HG03060 (cell line): ENCODE results near the gene VANGL2.

Source experiments
- ATAC-seq: cut with Tn5 transposase; IDR thresholded peaks from one replicate; pipeline ENCODE4 v1.9.1; 2021; ENCODE audit warnings: low read depth, moderate number of reproducible peaks; ENCODE audit not compliant: unreplicated experiment

Gene VANGL2

DNA sequence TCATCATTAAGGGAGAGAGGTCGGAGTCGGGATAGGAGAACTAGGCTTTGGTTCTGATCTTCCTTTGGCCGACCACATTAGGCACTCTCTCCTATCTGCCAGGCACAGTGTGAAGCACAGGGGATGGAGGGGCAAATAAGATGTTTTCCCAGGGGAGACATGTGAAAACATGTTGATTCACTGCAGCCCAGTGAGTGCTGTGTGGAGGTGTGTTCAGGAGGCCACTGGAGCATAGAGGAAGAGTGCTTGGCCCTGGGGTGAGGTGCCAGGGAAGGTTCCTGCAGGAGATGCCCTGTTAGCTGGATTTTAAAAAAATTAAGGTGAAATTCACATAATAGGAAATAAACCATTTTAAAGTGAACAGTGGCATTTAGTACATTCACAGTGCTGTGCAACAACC lies 3.7 kb downstream of the VANGL2 start:
- no peak for ATAC-seq

DNA sequence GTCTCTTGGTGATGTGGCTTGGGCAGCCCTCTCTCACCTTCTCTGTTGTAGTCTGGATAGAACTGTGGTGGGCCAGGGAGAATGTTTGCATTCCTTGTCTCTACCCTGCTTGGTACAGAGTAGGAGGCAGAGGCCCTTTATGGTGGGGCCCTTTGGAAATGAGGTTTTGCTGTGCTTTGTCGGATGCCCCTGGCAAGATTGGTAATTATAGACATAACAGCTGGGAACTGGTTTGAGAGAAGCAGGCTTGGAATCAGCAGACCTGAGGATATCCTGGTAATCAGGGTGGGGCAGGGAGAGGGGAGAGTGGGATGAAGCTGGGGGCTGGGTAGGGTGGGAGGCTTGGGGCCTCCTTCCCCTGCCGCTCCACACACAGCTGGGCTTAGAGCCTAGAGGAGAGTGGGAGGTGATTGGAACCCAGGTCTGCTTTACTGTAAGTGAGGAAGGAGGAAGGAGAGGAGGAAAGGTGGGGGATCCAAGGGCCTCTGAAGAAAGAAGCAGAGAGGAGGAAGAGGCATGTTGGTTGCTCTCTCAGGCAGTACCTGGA lies 5.0 kb downstream of the VANGL2 start:
- ATAC-seq = no peak

DNA sequence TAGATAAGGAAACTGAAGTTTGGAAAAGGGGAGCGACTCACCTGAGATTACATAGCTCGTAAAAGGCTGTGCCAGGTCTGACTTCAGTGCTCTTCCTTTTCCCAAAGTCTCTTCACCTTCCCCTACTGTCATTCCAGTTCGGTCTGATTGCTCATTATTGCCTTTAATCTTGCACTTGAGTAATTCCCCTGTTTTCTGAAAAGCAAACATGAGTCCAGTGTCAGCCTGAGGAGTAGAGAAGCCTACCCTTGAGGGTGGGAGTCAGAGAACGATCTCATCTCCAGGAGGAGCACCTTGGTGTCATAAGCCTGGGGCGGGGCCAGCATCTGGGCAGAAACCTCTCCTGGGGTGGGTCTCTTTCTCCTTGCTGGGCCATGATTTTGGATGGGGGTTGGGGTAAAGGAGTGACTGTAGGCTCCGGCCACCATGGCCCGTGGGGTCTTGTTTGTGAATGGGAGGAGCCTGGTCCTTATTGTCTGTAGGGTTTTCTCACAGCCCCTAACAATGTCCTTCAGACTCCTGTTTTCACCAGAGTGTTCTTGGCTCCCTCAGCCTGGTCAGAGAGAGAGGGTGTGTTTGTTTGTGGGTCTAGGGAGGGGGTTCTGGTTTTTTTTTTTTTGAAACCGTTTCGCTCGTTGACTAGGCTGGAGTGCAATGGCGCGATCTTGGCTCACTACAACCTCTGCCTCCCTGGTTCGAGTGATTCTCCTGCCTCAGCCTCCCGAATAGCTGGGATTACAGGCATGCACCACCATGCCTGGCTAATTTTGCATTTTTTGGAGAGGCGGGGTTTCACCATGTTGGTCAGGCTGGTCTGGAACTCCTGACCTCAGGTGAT lies 6.0 kb downstream of the VANGL2 start:
- ATAC-seq = no peak

DNA sequence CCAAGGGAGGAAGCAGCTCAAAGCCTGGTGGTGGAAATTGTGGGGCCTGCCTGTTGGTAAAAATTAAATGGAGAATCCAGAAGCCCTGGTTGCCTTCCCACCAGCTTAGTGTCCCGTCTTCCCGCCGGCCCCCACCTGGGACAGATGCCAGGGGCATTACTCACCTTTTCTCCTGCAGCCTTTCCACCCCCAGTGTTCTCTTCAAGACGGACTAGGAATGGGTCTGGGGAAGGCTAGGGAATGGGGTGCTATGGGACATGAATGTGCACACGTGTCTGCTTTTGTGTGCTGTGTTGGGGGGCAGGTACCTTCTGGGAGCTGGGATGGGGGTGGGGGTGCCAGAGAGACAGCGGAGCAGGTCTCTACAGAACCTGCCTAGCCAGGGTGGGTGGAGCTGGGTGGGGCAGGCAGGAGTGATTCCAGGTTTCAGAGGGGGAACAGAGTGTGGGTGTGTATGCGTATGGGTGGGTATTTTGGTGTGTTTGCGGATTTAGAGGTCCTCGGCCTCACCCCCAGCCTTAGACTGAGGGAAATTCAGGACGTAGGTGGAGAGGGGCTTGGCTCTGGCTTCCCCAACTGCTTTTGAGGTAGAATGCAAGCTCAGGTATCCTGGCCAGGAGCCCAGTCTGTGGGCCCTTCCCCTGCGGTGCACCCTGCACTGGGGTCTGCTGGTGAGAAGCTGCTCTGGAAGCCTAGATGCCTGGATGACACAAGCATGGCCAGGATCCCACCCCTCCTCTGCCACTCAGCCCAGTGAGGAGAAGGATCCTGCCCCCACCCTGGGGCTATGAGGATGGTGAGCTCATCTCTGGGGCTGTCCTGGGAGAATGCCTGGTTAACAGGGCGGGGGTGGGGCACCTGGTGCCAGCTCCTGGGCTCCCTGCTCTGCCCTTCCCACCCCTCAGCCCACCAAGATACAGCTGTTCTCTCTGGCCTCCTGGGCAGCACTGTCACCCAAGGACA lies 7.8 kb downstream of the VANGL2 start:
- ATAC-seq = no peak

DNA sequence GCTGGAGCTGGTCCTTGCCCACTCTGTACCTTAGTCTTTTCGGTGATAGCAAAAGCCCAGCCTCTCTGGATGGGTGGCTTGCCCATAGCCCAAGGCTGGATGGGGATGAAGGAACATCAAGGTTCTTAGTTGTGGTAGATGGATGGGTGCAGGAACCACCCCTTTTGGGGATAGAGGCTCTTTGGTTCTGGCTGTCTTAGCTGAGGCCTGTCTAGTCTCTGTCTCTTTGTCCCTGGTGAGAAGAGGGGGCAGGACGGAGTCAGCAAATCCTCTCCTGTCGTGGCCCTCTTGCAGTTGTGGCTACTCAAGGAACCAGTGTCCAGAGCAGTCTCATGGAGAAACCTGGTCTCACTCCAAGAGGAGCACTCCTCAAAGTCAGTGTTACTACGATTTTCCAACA lies 8.5 kb downstream of the VANGL2 start:
- ATAC-seq = no peak

DNA sequence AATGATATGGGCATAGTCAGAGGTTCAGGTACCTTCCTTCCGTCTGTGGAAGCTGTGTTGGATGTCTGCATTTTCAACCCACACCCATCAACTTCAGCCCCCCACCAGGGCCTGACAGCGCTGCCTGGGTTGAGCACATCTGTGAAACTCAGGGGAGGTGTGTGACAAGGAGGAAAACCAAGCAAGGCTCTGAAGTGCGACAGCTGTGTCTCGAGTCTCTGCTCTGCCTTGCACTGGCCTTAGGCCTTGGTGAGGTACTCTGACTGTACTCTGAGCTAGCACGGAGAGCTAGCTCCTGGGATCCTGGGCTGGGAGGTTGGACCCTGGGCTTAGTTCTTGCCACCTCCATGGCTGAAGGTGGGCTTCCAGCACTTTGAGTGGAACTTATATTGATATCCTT lies 9.1 kb downstream of the VANGL2 start:
- no peak for ATAC-seq

DNA sequence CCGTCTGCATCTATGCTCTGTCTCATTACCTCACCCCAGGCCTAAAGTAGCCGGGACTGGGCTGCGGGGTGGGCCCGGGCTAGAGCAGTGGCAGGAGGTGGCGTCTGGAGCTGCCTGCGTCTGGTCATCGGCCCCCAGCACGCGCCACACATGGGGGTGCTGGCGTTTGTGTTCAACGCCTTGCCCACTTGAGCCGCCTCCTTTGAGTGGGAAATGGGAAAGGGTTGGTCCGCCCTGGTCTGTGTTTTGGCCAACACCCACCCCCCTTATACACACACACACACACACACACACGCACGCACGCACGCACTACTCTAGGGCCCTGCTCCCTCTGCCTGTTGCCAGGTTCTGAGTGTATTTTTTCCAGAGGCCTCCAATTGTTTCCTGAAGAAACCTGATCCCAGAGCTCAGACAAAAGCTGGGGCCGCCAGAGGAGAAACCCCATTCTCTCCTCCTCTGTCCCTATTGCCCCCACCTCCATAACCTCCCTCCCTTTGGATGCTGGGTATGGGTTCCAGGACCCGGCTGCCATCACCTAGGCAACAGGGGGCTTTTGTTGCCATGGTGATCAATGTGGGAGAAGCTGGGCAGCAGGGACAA lies 10.1 kb downstream of the VANGL2 start:
- no peak for ATAC-seq

DNA sequence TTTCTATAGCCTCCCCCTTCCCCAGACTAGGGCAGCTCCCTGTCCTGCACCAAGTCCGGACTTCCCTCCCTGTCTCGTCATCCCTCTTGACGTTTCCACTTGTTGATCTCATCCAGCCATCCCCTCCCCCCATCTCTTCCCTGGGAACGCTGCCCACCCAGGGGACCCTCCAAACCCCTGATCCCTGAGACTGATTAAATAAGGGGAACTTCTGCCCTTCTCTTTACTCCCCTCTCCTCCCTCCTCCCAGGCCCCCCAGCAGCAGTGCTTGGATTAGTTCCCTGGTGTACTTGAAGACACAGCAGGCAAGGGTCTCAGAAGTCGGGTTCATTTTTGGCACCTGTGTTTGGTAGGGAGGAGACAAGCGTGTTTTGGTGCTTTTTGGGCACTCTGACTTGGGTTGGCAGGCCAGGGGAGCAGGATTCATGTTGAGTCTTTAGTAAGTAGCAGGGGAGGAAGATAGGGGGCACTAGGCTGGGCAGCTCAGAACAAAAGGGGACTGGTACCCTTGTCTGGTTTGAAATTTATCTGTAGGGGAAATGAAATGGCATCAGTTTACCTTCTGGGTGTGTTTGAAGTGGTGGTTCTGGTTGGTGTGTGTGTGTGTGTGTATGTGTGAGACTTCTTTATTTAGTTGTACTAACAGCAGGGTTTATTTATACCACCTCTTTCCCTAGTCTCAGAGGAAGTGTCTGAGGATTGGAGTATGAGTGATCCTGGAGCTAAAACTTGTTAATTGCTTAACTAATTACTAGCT lies 11.1 kb downstream of the VANGL2 start:
- no peak for ATAC-seq

DNA sequence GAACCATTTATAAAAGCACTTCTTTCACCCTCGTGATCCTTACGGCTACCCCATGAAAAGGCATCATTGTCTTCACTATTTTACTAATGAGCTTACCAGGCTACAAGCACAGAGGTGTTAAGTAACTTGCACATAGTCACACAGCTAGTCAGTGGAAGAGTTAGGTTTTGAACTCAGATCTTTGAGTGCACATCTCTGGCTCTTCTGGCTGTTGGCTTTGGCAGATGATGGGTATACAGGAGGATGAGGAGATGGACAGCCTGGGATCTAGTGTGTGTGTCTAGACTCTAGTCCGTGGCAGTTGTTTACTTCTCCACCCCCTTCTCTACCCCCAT lies 11.6 kb downstream of the VANGL2 start:
- no peak for ATAC-seq

DNA sequence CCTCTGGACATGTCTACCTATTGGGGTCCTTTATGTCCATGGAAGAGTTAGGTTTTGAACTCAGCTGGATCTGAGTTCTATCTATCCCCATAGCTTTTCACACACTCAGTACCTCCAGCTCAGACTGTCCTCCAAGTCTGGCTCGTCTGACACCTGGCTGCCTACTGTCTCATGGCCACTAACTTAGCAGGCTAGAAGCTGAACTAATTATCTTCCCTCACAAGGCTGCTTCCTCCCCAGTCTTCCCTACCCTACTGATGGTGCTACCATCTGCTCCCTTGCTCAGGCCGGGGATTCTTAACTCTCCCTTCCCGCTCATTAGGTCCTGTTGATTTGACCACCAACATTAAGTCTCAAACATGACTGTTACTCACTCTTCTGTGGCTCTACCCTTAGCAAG lies 13.4 kb downstream of the VANGL2 start:
- no peak for ATAC-seq

DNA sequence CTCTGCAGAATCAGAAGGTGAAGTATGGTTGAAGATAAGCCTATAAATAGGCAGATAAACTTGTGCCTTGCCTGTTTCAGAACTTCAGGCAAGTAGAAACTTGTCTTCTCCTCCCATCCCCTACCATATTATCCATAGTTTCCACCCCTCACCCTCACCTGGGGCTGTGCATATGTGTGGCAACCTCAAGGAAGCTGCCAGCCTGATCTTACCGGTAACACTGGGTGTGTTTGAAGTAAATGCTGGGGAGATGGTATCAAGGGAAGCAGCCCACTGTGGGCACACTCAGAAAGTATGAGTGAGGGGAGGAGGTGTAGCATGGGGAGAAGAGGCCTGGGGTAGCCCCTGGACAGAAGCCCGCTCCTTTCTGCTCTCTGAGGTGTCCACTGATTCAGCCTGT lies 14.5 kb downstream of the VANGL2 start:
- no peak for ATAC-seq

DNA sequence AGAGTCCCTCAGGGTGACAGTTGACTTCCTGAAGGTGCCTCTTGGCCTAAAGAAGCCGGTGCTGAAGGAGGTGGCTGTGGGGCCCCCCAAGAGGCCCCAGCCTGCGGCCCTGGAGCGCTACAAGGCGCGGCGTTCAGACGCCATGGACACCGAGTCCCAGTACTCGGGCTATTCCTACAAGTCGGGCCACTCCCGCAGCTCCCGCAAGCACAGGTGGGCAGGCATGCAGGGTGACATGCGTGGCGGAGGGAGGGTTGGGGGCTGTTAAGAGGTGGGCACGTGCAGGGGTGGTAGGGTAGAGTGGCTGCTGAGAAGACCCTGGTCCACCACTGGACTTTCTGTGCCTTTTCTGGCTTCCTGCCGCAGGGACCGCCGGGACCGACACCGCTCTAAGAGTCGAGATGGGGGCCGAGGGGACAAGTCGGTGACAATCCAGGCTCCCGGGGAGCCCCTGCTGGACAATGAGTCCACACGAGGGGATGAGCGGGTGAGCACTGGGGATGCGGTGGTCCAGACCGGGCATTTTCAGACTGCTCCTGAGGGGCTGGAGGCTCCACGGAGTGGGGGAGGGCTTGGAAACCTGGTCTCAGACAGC lies 15.4 kb downstream of the VANGL2 start:
- ATAC-seq = no peak

DNA sequence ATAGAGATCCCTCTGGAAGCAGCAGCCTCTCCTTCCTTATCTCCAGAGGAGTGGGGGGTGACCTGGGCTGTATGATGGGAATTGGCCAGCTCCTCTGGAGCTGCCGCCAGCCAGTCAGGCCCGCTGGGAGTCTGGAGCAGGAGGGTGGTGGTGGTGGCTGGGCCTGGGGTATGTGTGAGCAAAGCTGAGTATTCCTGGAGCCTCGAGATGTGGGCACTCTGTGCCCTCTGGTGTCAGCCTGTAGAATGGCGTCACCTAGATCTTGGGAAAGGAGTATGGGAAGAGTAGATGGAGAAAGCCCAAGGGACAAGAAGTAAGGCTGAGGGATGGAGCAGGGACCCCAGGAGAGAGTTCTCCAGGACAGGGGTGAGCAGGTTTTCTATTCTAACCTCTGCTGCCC lies 16.0 kb downstream of the VANGL2 start:
- ATAC-seq = no peak

DNA sequence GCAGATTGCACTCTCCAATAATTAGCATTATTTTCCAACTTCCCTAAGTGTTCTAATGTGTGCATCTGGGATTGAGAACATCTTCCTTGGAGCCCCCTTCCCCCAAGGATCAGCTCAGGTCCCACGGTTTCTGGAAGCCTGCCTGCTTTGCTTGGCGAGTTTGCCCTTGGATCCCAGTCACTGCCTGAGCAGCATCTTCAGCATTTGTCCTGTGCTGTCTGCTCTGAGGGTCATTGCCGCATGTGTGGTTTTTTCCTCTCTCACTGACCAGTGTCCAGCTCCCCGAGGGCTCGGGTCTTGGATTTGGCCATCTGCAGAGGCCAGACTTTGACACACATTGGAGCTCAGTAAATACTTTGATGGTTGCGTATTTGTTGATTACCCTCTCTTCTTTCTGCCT lies 18.1 kb downstream of the VANGL2 start:
- no peak for ATAC-seq

DNA sequence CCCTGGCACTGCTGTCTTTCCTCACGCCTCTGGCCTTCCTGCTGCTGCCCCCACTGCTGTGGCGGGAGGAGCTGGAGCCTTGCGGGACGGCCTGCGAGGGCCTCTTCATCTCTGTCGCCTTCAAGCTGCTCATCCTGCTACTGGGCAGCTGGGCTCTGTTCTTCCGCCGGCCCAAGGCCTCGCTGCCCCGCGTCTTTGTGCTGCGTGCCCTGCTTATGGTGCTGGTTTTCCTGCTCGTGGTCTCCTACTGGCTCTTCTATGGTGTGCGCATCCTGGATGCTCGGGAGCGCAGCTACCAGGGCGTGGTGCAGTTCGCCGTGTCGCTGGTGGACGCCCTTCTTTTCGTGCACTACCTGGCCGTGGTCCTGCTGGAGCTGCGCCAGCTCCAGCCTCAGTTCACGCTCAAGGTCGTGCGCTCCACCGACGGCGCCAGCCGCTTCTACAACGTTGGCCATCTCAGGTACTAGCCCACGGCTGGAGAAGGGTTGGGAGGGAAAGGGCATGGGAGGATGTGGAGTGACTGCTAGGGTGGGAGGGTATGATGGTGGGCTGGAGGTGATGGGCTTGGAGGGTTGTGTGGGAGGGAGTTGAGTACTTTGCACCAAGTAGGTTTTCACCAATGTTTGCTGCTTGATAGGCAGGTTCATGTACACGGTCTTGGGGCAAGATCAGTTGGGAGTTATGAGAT lies 18.9 kb downstream of the VANGL2 start:
- no peak for ATAC-seq

DNA sequence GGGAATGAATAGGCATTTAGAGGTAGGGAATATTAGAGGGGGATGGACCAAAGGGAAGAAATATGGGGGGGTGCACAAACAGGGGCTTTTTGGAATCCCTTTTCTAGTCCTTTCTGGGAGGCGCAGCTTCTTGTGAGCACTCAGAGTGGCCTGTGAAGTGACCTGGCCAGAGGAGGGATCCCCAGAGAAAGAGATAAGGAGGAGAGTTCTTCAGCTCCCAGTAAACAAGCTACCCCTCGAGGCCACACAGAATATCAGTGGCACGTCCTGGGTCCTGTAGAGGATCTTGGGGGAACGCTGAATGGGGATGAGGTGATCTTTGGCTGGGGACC lies 19.4 kb downstream of the VANGL2 start:
- ATAC-seq = no peak

DNA sequence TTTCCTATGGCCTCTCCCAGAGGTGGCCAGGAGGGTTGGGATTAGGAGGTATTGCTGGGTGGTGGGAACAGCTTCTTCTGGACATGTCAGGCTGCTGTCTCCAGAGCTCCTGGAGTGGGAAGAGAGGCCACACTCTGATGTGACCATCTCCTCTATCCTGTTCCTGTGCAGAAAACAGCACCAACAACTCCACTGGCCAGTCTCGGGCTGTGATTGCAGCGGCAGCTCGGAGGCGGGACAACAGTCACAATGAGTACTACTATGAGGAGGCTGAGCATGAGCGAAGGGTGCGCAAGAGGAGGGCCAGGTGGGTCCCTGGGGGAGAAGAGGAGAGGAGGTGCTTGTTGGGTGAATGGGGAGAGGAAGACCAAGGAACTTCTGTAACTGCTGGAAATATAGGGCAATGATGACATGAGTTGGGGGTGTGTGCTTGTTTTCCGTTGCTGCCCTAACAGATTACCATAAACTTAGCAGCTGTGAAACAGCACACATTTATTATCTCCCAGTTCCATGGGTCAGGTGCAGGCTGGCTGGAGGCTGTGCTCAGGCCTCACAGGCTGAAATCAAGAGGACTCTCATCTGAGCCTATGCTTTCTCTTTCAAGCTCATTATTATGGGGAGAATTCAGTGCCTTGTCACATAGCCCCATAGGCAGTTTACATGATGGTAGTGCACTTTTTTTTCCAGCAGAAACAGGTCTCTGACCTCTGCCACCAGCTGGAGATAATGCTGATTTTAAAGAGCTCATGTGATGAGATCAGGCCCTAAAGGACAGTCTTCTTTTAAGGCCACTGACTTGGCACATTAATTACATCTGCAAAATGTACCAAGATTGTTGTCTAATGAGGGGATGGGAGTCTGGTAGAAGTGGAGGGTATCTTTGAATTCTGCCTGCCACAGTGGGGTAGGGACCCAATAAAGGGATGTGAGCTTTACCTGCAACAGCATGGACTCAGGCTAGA lies 20.8 kb downstream of the VANGL2 start:
- ATAC-seq = no peak

DNA sequence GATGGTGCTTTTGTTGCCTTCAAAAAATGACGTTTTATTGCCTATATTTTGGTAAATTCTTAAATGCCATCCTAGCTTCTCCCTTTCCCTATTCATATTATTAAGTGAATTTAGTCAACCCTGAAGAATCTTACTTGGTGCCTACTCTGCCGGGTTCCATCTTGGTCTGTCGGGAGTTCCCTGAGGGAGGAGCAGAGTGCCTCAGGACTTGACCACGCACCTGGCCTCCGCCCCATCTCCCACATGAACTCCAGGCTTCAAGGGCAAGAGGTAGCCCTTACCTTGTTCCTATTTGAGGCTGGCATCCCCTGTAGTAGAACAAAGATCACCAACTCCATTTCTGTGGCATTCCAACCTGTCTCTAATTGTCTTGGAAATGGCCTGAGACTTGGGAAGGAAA lies 21.5 kb downstream of the VANGL2 start:
- ATAC-seq = no peak
